Measurements from ENCODE around the gene ARHGEF28.

The ARHGEF28 gene

DNA sequence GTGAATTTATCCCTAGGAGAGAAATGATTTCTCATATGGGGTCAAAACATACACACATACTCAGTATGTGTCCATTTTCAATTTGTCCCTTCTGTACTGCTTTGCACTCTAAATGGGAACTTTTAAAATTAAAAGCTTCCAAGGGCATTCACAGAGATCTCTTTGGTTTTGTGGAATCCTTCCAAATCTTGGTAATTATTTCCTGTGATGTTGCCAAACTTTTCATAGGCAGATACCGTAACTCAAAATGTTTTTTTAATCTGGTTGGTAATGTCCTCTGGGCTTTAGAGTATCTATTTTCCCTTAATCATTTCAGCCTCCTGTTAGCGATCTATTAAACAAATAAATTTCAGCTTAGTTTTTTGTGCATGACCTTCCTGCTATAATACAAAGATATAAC is 282.4 kb downstream of the ARHGEF28 start:
- no peak for DNase-seq

DNA sequence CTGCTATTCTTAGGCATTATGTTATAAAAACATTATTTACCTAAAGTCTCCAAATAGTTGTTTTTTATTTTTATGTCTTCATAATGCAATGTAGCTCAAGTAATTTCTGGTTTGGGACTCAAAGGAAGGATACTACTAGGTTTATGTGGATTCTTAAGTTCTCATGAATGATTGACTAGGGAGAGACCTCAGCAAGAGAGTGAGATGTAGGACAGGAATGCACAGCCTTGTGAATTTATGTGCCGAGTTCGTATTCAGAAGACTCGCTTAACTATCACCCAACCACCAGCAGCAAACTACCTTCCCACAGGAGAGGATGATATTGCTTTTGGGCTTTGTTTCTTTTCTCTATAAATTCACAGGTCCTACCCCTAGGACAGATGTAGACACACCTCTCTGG is 282.9 kb downstream of the ARHGEF28 start:
- no peak for DNase-seq

GRCh38 chr5:73909474-73909873 is 283.5 kb downstream of the ARHGEF28 start:
- no peak for DNase-seq

- no peak for DNase-seq
Measured at GRCh38 chr5:73911761-73912393, 285.9 kb downstream of the ARHGEF28 start.

GRCh38 chr5:73912821-73913271 is 286.9 kb downstream of the ARHGEF28 start:
- DNase-seq, result no peak

DNA sequence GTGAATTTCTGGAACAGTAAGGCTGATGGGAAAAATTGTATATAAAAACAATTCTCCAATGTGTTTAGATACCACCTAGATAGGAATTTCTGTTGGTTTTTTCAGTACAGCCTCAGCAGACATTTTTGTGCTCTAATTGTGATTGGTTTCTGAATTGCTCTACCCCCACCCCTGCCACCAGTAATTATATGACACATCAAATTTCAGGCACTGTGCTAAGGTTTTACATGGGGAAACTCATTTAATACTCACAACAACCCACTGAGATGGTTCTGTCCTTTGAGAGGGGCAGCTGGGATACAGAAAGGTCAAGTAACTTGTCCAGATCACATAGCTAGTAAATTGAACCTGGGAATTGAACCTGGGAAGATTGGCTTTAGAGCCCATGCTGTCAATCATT is 288.0 kb downstream of the ARHGEF28 start:
- no peak for DNase-seq

DNA sequence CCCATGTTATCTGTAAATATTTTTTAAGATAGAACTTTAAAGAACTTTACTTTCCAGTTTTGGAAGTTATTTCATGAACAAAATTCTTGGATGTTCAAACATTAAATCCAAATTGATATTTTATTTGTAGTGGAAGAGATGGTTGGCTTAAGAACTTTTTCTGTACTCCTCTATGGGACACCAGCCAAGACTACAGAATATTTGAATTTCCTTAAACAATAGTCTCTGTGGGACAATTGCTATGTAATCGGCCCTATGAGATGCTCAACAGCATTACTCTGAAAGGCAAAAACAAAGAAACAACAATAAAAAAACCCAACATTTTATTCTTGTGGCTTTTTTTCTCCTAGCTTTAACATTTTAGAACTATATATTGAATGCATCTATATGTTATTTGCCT is 289.3 kb downstream of the ARHGEF28 start:
- DNase-seq, result no peak

DNA sequence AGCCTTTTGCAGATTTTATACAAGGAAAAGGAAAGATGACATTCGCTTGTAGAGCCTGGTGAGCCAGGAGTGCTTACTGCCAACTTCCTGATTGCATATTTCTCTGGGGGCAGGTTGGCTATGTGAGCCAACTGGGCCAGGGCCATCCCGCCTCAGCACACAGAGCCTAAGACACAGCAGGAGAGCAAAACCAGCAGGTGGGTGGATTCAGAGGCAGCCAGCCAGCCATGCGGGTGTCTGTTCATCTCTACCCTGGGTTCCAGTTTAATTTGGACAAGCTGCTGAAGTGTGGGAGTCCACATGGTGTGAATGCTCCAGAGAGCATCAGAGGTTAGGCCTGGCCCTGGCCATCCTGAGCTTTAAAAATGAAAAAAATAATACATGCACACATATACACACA is 291.4 kb downstream of the ARHGEF28 start:
- no peak for DNase-seq

DNA sequence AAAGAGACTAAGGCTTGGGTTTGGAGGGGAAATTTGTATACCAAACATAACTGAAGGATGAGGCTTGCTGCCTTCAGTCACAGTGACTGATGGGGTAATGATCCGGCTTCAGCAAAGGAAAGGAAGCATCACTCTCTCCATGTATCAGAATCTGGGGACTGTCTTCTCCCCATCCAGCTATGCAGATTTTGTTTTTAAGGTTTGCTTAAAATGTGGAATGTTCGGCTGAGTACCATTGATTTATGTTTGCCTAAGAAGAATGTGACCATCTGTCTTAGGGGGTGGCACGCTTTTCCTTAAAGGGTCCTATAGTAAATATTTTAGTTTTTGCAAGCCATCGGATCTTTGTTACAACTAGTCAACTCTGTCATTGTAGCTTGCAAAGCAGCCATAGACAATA is 291.9 kb downstream of the ARHGEF28 start:
- DNase-seq, result no peak

GRCh38 chr5:73918791-73919221 is 292.8 kb downstream of the ARHGEF28 start:
- no peak for DNase-seq

GRCh38 chr5:73921741-73922140 is 295.7 kb downstream of the ARHGEF28 start:
- DNase-seq, result no peak

DNA sequence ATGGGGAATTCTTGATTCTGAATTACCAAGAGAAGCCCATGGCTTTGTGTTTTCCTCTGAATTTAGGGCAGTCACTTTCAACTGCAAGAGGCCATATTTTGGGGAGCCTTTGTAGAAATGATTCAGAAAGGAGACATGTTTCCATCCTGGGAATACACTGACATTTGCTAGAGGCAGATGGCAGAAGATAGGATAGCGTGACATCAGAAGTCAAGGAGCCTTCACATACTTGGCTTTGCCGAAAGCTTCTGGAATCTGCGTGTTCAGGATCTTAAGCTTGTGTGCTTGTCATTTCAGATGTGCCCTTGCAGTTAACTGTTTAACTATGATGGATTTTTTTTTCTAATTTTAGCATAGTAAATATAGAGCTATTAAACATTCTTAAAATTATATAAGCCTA is 296.2 kb downstream of the ARHGEF28 start:
- no peak for DNase-seq

- no peak for DNase-seq
Measured at GRCh38 chr5:73922875-73923557, 297.0 kb downstream of the ARHGEF28 start.

DNA sequence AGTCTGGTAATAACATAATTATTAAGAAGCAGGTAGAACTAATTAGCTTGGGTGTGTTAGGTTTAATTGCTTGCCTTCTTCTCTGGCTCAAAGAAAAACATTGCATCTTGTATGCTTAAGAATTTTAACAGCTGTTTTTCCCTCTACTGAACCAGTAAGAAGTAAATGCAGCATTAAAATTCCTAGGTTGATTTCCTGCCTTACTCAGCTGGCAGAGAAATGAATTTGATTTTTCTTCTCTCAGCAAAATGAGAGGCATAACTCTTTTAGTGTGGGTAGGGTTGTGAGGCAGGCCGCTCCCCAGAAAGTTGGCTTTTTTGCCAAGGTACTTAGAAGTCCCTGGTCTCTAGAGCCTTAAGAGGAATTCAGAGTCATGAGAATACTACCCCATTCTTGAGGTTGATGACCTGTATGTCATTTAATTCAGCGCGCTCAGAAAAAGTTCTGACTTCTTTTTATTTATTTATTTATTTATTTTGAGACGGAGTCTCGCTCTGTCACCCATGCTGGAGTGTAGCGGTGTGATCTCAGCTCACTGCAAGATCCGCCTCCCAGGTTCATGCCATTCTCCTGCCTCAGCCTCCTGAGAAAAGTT is 302.6 kb downstream of the ARHGEF28 start:
- DNase-seq, result no peak

GRCh38 chr5:73935719-73936118 is 309.7 kb downstream of the ARHGEF28 start:
- no peak for DNase-seq

GRCh38 chr5:73938280-73938937 is 312.4 kb downstream of the ARHGEF28 start:
- DNase-seq, result no peak

DNA sequence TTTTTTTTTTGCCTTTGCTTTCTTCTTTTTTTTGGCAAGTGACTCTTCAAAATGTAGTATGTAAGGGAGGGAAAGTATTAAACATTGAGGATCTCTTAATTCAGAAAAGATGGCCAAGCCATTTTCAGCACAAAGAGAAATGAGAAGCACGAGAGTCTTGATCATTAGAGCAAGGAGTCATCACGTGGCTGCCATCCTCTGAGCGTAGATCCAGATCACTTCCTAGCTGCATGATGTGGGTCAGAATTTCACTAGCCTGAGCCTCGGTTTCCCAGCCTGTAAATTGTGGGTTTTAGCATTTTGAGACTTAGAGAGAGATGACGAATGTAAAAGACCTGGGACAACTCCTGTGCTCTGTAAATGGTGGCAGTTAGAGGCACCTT is 312.9 kb downstream of the ARHGEF28 start:
- DNase-seq, result no peak

DNA sequence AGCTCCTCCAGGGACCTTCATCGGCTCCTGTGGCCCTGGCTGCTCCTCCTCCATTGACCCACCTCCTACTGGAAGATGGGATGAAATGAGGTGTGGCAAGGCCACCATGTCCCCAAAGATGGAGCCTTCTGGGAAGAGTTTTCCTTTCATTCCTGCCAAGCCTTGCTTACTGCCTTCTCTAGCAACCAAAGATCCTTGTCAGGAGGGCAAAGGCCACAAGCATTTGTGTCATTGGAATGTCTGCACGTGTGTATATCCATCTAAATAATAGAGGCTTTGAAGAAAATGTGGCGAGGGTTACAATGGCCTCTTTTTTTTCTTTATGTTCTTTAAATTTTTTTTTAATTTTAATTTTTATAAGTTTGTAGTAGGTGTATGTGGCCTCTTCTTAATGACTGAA is 313.6 kb downstream of the ARHGEF28 start:
- no peak for DNase-seq

GRCh38 chr5:73940026-73940425 is 314.0 kb downstream of the ARHGEF28 start:
- no peak for DNase-seq

GRCh38 chr5:73940801-73941200 is 314.8 kb downstream of the ARHGEF28 start:
- no peak for DNase-seq

DNA sequence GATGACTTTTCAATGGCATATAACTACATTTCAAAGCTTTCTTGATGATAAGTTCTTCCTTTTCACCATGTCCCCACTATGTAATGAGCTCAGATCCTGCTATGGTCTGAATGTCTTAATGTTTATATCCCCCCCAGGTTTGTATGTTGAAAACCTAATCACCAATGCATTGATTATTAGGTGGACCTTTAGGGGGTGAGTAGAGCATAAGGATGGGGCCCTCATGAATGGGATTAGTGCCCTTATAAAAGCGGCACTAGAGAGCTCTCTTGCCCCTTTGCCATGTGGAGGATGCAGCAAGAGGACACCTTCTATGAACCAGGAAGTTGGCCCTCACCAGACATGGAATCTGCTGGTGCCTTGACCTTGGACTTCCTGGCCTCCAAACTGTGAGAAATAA is 316.8 kb downstream of the ARHGEF28 start:
- DNase-seq, result no peak

GRCh38 chr5:73943397-73943796 is 317.4 kb downstream of the ARHGEF28 start:
- DNase-seq, result no peak

DNA sequence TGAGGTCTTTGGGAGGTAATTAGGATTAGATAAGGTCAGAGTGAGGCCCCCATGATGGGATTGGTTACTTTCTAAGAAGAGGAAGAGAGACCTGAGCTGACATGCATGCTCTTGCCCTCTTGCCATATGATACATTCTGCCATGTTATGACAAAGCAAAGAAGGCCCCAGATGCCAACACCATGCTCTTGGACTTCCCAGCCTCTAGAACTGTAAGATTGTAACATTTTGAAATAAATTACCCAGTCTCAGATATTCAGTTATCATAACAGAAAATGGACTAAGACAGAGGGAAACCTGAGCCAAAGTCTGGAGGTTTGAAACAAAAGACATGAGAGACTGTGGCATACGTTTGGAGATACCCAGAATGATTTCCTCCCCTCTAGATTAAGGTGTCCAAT is 318.6 kb downstream of the ARHGEF28 start:
- DNase-seq, result no peak

DNA sequence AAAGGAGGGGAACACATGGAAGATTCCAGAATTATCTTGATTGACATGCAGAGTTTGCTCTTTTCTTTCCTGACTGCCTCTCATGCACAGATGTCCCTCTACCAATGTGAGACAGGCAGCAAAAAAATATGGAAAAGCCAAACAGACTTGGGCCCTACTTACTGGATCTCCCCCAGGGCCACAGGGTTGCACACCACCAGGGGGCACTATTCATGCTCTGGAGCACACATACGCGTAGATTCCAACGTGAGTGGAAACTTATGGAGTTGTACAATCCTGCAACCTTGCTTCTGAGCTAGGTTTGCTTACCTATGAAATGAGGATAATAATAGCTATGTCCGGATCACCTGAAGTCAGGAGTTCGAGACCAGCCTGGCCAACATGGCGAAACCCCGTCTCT is 319.5 kb downstream of the ARHGEF28 start:
- no peak for DNase-seq

Data from NK-92 treated with Interleukin-12 subunit alpha and Interleukin-12 subunit beta, amount 100 ng/mL, for 24 hours (cell line).